ENCODE measurements around the gene ATF6B.

ATF6B gene

GRCh38 chr6:32082478-32082877, 45.6 kb downstream of the ATF6B start:
- no peak overlapping the region for H3K4me3 ChIP-seq (ENCODE audit: low read depth, low read length)
- TF ChIP-seq CTCF (IDR thresholded peaks at IDR 0.05; ENCODE audit: low read depth, low read length): no peak

GRCh38 chr6:32081168-32081990, 46.7 kb downstream of the ATF6B start:
- H3K4me3 ChIP-seq (ENCODE audit: low read depth, low read length): no peak overlapping the region
- TF ChIP-seq CTCF (IDR thresholded peaks at IDR 0.05; ENCODE audit: low read depth, low read length): no peak

- H3K4me3 ChIP-seq (ENCODE audit: low read depth, low read length): no peak overlapping the region
- TF ChIP-seq CTCF (IDR thresholded peaks at IDR 0.05; ENCODE audit: low read depth, low read length): no peak
Observed at GRCh38 chr6:32079566-32080290, 48.3 kb downstream of the ATF6B start.

- TF ChIP-seq CTCF (IDR thresholded peaks at IDR 0.05; ENCODE audit: low read depth, low read length): no peak
- H3K4me3 ChIP-seq (ENCODE audit: low read depth, low read length): no peak overlapping the region
Observed at GRCh38 chr6:32076321-32076809, 51.7 kb downstream of the ATF6B start.

- no peak for TF ChIP-seq CTCF (IDR thresholded peaks at IDR 0.05; ENCODE audit: low read depth, low read length)
- H3K4me3 ChIP-seq (ENCODE audit: low read depth, low read length): no peak overlapping the region
Observed at GRCh38 chr6:32075781-32076180, 52.3 kb downstream of the ATF6B start.

- no peak overlapping the region for H3K4me3 ChIP-seq (ENCODE audit: low read depth, low read length)
- TF ChIP-seq CTCF (IDR thresholded peaks at IDR 0.05; ENCODE audit: low read depth, low read length): no peak
Observed at GRCh38 chr6:32074996-32075532, 53.0 kb downstream of the ATF6B start.

GRCh38 chr6:32073613-32074012, 54.4 kb downstream of the ATF6B start:
- H3K4me3 ChIP-seq (ENCODE audit: low read depth, low read length): no peak overlapping the region
- TF ChIP-seq CTCF (IDR thresholded peaks at IDR 0.05; ENCODE audit: low read depth, low read length): no peak

Data from WI38 (cell line).